ENCODE measurements around the gene CBX8. TPM values are rescaled to one million over a fixed set of nuclear protein-coding genes. Genes with fewer than 3 reads are reported as not detected.

The CBX8 gene
- total RNA-seq, 4 donors from 2014 or later, result 1.7 to 3.5 (median 2.7) TPM

DNA sequence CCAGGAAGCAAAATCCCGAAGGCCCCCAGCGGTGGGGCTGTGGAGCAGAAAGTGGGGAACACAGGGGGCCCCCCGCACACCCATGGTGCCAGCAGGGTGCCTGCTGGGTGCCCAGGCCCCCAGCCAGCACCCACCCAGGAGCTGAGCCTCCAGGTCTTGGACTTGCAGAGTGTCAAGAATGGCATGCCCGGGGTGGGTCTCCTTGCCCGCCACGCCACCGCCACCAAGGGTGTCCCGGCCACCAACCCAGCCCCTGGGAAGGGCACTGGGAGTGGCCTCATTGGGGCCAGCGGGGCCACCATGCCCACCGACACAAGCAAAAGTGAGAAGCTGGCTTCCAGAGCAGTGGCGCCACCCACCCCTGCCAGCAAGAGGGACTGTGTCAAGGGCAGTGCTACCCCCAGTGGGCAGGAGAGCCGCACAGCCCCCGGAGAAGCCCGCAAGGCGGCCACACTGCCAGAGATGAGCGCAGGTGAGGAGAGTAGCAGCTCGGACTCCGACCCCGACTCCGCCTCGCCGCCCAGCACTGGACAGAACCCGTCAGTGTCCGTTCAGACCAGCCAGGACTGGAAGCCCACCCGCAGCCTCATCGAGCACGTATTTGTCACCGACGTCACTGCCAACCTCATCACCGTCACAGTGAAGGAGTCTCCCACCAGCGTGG lies 12.4 kb downstream of the CBX8 start:
- Histone ChIP-seq H3K27ac (no peak overlapping the region), H3K4me1 (peaks cover 0 to under 1% of the 10 kb centered on the region in 2 donors), H3K9me3 (no peaks in the 10 kb centered on the region), H3K36me3 (no peaks in the 10 kb centered on the region), H3K27me3 (peaks cover 4% of the 10 kb centered on the region), H3K4me3 (replicated peaks in 1 of 3) (no peak overlapping the region)
- 92 to 95% methylated on average over 22 to 23 of the region's 31 CpGs for WGBS, 2 donors
- no peak for DNase-seq
- TF ChIP-seq, protein P1, sequence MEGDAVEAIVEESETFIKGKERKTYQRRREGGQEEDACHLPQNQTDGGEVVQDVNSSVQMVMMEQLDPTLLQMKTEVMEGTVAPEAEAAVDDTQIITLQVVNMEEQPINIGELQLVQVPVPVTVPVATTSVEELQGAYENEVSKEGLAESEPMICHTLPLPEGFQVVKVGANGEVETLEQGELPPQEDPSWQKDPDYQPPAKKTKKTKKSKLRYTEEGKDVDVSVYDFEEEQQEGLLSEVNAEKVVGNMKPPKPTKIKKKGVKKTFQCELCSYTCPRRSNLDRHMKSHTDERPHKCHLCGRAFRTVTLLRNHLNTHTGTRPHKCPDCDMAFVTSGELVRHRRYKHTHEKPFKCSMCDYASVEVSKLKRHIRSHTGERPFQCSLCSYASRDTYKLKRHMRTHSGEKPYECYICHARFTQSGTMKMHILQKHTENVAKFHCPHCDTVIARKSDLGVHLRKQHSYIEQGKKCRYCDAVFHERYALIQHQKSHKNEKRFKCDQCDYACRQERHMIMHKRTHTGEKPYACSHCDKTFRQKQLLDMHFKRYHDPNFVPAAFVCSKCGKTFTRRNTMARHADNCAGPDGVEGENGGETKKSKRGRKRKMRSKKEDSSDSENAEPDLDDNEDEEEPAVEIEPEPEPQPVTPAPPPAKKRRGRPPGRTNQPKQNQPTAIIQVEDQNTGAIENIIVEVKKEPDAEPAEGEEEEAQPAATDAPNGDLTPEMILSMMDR (IDR thresholded peaks at IDR 0.05), result no peak
- TF ChIP-seq POLR2A (IDR thresholded peaks at IDR 0.05), result no peak
- intact Hi-C loops (cut with DNase I), result loop anchor here (5.0 kb wide), 1 partner anchor 208 kb away; no protein-coding TSS in a partner anchor

DNA sequence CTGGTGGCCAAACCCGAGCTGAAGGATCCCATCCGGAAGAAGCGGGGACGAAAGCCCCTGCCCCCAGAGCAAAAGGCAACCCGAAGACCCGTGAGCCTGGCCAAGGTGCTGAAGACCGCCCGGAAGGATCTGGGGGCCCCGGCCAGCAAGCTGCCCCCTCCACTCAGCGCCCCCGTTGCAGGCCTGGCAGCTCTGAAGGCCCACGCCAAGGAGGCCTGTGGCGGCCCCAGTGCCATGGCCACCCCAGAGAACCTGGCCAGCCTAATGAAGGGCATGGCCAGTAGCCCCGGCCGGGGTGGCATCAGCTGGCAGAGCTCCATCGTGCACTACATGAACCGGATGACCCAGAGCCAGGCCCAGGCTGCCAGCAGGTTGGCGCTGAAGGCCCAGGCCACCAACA lies 13.0 kb downstream of the CBX8 start:
- Histone ChIP-seq H3K36me3 (no peaks in the 10 kb centered on the region), H3K4me3 (replicated peaks in 1 of 3) (no peak overlapping the region), H3K27me3 (no peaks in the 10 kb centered on the region), H3K4me1 (no peaks in the 10 kb centered on the region), H3K27ac (no peak overlapping the region), H3K9me3 (no peaks in the 10 kb centered on the region)
- no peak for DNase-seq
- intact Hi-C loops (cut with DNase I), result no loop called here
- WGBS, 2 donors, result 96 to 98% methylated on average over 17 to 18 of the region's 18 CpGs
- no peak for TF ChIP-seq POLR2A (IDR thresholded peaks at IDR 0.05)
- TF ChIP-seq, protein P1 (IDR thresholded peaks at IDR 0.05), result no peak

DNA sequence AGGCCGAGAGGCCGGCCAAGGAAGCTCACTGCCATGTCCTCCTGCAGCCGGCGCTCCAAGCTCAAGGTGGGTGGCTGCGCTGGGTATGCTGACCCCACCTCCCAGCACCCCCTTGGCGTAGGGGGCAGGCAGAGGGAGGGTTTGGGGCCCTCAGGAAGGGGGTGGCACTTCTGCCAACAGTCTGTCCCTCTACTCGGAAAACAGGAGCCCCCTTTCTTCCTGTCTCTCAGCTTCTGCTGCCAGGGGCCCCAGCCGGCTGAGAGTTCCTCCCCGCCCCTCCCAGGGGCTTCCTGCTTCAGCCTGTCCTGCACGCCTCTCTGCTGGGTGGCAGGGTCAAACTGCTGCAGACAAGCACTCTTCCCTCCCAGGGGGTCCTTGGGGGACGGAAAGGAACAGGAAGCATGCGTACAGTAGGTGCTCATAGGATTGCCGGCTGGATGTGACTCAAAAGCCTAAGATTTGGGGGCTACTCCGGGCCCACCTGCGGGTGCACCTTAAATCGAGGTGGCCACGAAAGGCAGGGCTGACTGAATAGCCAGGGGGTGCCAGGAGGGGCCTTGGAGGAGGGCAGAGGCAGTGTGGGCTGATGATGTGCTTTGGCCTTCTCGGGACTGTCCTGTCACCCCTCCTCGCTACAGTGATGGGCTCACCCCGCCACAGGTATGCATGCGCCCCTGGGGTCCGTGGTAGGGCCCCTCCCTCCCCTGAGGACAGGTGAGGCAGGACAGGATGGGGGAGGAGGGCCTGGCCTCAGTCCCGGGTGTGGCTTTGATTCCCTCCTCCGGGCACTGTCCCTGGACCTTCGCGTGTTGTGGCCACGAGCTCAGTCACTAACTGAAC lies 14.9 kb downstream of the CBX8 start:
- no peak for DNase-seq
- Histone ChIP-seq H3K27me3 (no peaks in the 10 kb centered on the region), H3K36me3 (no peaks in the 10 kb centered on the region), H3K9me3 (no peaks in the 10 kb centered on the region), H3K27ac (no peak overlapping the region), H3K4me1 (peaks cover 6 to 13% of the 10 kb centered on the region in 2 donors), H3K4me3 (replicated peaks in 1 of 3) (no peak overlapping the region)
- 87 to 91% methylated on average over 25 to 27 of the region's 27 CpGs for WGBS, 2 donors
- intact Hi-C loops (cut with DNase I), result no loop called here
- TF ChIP-seq POLR2A (IDR thresholded peaks at IDR 0.05), result no peak
- TF ChIP-seq, protein P1 (IDR thresholded peaks at IDR 0.05), result no peak

DNA sequence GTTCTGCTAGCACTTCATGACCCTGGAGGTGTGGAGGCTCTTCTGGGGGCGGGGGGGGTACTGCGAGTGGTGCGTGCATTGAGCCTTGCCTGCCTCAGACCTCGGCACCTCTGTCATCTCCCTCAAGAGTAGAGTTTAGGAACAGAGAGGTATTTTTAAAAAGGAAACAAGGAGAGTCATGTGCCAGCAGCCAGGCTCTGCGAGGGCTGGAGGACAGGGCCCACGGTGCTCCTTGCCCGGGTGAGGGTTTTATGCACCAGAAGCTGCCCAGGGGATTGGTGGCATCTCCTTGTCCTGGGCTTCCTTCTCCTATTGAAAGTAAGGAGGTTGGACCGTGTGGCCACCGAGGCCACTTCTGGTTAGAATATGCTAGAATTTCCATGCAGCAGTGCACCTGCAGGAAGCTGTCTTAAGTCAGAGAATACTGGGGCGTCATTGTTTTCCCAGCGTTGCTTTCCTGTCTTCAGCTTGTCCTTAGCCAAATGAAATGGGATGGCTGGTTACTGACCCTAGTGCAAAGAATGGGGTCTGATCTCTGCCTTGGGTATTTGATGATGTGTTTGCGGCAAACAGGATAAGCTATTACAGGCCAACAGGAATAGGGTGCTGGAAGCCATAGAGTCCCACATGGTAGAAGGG lies 15.7 kb downstream of the CBX8 start:
- Histone ChIP-seq H3K36me3 (no peaks in the 10 kb centered on the region), H3K4me1 (peaks cover 7 to 18% of the 10 kb centered on the region in 2 donors), H3K27ac (no peak overlapping the region), H3K4me3 (replicated peaks in 1 of 3) (no peak overlapping the region), H3K27me3 (no peaks in the 10 kb centered on the region), H3K9me3 (no peaks in the 10 kb centered on the region)
- intact Hi-C loops (cut with DNase I), result no loop called here
- no peak for DNase-seq
- TF ChIP-seq POLR2A (IDR thresholded peaks at IDR 0.05), result no peak
- 76 to 92% methylated on average over 11 to 12 of the region's 12 CpGs for WGBS, 2 donors

DNA sequence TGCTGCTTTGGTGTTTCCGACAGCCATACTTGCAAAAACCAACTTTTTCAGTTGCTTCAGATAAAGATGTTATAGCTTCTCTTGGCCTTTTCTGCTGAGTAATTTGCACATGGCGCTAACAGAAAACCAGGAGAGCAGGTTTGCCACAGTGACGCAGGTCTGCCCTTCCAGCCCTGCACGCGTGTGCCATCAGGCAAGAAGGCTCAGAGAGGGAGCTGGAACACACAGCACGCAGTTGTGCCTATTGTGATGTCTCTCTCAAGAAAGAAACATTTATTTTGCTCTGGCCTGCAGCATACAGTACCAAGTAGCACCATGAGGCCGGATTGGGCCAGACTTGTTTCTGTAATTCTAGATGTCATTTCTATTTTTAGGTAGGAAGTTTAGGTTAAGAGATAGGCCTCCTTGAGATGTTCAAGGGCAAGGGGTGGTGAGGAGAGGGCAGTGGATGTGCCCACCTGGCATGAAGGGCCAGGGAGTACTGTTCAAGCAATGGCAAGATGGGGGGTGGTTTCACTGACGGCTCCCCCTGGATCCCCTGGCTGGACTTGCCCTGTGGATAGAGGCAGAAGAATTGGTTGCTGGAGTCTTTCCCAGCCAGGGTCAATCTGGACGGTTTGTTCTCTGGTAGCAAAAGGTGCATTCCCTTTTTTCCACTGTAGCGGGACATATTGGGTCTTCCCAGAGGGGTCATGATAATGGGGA lies 17.1 kb downstream of the CBX8 start:
- DNase-seq, result no peak
- H3K4me1 ChIP-seq, result peaks cover 7 to 18% of the 10 kb centered on the region in 2 donors
- intact Hi-C loops (cut with DNase I), result no loop called here
- WGBS, 2 donors, result 89 to 91% methylated on average over 10 of the region's 10 CpGs
- no peak overlapping the region for H3K4me3 ChIP-seq (replicated peaks in 1 of 3)
- no peaks in the 10 kb centered on the region for H3K9me3 ChIP-seq
- no peaks in the 10 kb centered on the region for H3K27me3 ChIP-seq
- no peaks in the 10 kb centered on the region for H3K36me3 ChIP-seq
- no peak for TF ChIP-seq POLR2A (IDR thresholded peaks at IDR 0.05)
- TF ChIP-seq, protein P1 (IDR thresholded peaks at IDR 0.05), result no peak
- no peak overlapping the region for H3K27ac ChIP-seq

Measured in thyroid gland (tissue), 4 donors.